Measurements from ENCODE around the gene DCHS1. TPM values are rescaled to one million over a fixed set of nuclear protein-coding genes. Genes with fewer than 3 reads are reported as not detected.

Gene DCHS1
- total and polyA plus RNA-seq, 5 donors from 2014 or later = 0.49 to 2.4 (median 1.1) TPM

DNA sequence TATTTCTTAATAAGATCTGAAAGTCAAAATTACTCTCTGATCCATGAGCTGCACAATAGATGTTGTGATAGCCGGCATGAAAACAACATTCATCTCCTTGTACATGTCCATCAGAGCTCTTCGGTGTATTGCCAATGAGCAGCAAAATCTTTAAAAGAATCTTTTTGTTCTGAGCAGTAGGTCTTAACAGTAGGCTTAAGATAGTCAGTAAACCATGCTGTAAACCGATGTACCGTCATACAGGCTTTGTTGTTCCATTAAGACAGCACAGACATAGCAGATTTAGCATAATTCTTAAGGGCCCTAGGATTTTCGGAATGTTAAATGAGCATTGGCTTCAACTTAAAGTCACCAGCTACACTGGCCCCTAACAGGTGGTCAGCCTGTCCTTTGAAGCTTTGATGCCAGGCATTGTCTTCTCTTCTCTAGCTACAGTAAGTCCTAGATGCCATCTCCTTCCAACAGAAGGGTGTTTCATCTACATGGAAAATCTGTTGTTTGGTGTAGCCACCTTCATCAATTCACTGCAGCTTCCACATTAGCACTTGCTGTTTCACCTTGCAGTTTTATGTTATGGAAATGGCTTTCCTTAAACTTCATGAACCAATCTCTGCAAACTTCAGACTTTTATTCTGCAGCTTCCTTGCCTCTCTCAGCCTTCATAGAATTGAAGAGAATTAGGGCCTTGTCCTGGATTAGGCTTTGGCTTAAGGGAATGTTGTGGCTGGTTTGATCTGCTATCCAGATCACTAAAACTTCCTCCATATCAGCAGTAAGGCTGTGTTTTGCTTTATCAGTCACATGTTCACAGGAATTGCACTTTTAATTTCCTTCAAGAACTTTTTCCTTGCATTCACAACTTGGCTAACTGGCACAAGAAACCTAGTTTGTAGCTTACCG, 80.5 kb downstream of the DCHS1 start:
- Histone ChIP-seq H3K9me3 (ENCODE audit: control insufficient read depth in 2 of 2, low read length in 2 of 2) (no peaks in the 10 kb centered on the region), H3K4me3 (ENCODE audit: low read depth, low read length) (no peak overlapping the region), H3K27me3 (ENCODE audit: control insufficient read depth, insufficient read depth, low read length) (no peaks in the 10 kb centered on the region), H3K27ac (ENCODE audit: insufficient read depth, low read length, poor library complexity, severe bottlenecking) (no peak overlapping the region), H3K36me3 (ENCODE audit: control insufficient read depth, insufficient read depth, low read length) (peaks cover 5% of the 10 kb centered on the region), H3K4me1 (ENCODE audit: control insufficient read depth, insufficient read depth, low read length, poor library complexity, severe bottlenecking) (no peaks in the 10 kb centered on the region)
- Mint-ChIP-seq H3K36me3 (peaks cover 18% of the 10 kb centered on the region), H3K27me3 (no peaks in the 10 kb centered on the region), H3K4me1 (peaks cover 3 to 17% (median 9%) of the 10 kb centered on the region in 4 donors), H3K4me3 (no peak overlapping the region), H3K9me3 (peaks cover 0 to under 1% (median 0%) of the 10 kb centered on the region in 7 donors), H3K27ac (no peak overlapping the region)
- DNase-seq (no peak), ATAC-seq (ENCODE audit: low read depth in 2 of 2) (no peak)

DNA sequence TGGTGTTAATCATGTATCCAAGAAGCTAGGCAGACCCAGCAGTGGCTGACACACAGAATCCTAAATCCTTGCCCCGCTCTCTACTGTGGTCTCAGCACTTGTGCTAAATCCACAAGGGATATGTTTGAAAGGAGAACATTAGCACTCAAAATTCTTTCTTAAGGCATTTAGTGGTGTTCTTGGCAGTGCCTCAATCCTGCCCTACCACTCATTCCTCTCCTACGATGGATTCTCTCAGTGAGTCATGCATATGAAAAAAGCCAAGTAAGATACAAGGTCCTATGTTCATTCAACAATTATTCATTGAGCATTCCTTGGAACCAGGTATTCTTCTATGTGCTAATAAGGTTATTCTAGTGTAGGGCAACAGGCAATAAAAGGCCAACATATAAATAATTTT, 83.4 kb downstream of the DCHS1 start:
- Mint-ChIP-seq H3K27me3 (no peaks in the 10 kb centered on the region), H3K4me1 (peaks cover 6 to 16% (median 12%) of the 10 kb centered on the region in 4 donors), H3K9me3 (no peaks in the 10 kb centered on the region), H3K36me3 (peaks cover 29% of the 10 kb centered on the region), H3K27ac (peak overlapping the region in 1 of 3 donors; percentile 44), H3K4me3 (no peak overlapping the region)
- H3K36me3 ChIP-seq (ENCODE audit: control insufficient read depth, insufficient read depth, low read length) = peaks cover 4% of the 10 kb centered on the region
- no peaks in the 10 kb centered on the region for H3K27me3 ChIP-seq (ENCODE audit: control insufficient read depth, insufficient read depth, low read length)
- ATAC-seq (ENCODE audit: low read depth in 2 of 2) (no peak), DNase-seq (no peak)
- H3K27ac ChIP-seq (ENCODE audit: insufficient read depth, low read length, poor library complexity, severe bottlenecking) = no peak overlapping the region
- no peaks in the 10 kb centered on the region for H3K4me1 ChIP-seq (ENCODE audit: control insufficient read depth, insufficient read depth, low read length, poor library complexity, severe bottlenecking)
- no peak overlapping the region for H3K4me3 ChIP-seq (ENCODE audit: low read depth, low read length)
- H3K9me3 ChIP-seq (ENCODE audit: control insufficient read depth in 2 of 2, low read length in 2 of 2) = no peaks in the 10 kb centered on the region

DNA sequence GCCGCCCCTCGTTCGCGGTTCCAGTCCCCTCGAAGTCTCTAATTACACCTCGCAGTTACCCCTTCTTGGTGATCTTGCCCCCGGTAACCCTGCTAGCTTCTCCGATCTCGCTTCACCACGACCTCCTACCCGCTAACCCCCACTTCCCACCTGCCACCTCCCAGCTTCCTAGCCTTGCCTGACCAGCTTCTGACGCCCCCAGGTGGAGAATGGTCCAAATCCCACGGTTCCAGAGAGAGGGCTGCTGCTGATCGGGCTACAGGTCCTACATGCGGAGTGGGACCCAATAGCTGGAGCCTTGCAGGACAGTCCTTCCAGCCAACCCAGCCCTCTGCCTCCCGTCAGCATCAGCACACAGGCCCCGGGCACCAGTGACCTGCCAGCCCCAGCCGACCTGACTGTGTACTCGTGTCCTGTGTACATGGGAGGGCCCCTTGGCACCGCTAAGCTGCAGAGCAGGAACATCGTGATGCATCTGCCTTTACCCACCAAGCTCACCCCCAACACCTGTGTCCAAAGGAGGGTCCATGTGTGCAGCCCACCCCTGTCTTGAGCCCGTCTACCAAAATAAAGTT, 84.1 kb downstream of the DCHS1 start:
- H3K27me3 ChIP-seq (ENCODE audit: control insufficient read depth, insufficient read depth, low read length) = no peaks in the 10 kb centered on the region
- H3K27ac ChIP-seq (ENCODE audit: insufficient read depth, low read length, poor library complexity, severe bottlenecking) = no peak overlapping the region
- ATAC-seq (ENCODE audit: low read depth in 2 of 2) (no peak), DNase-seq (no peak)
- Mint-ChIP-seq H3K27me3 (no peaks in the 10 kb centered on the region), H3K9me3 (no peaks in the 10 kb centered on the region), H3K36me3 (peaks cover 30% of the 10 kb centered on the region), H3K4me1 (peaks cover 6 to 13% (median 9%) of the 10 kb centered on the region in 4 donors), H3K4me3 (no peak overlapping the region), H3K27ac (no peak overlapping the region)
- H3K9me3 ChIP-seq (ENCODE audit: control insufficient read depth in 2 of 2, low read length in 2 of 2) = no peaks in the 10 kb centered on the region
- H3K4me1 ChIP-seq (ENCODE audit: control insufficient read depth, insufficient read depth, low read length, poor library complexity, severe bottlenecking) = no peaks in the 10 kb centered on the region
- H3K4me3 ChIP-seq (ENCODE audit: low read depth, low read length) = no peak overlapping the region
- H3K36me3 ChIP-seq (ENCODE audit: control insufficient read depth, insufficient read depth, low read length) = no peaks in the 10 kb centered on the region

Other genes starting within 250 kb of the DCHS1 start
- 95.8 TPM for gene APBB1, start 236.7 kb downstream of the DCHS1 start, total RNA-seq
- 100 to 1,000 TPM in 3 of 4 donors, 10 to 100 TPM in 1; 89.0 to 134 (median 121) TPM for gene APBB1, start 236.7 kb downstream of the DCHS1 start, polyA plus RNA-seq
- 1.5 TPM for gene HPX, start 214.8 kb downstream of the DCHS1 start, total RNA-seq
- gene HPX, start 214.8 kb downstream of the DCHS1 start, polyA plus RNA-seq = not detected
- 16.4 TPM for gene TRIM3, start 181.9 kb downstream of the DCHS1 start, total RNA-seq
- 1 to 10 TPM in 3 of 4 donors, under 1 TPM in 1; 0.91 to 2.7 (median 1.9) TPM for gene TRIM3, start 181.9 kb downstream of the DCHS1 start, polyA plus RNA-seq
- 45.4 TPM for gene ARFIP2, start 174.5 kb downstream of the DCHS1 start, total RNA-seq
- gene ARFIP2, start 174.5 kb downstream of the DCHS1 start, polyA plus RNA-seq = 10 to 100 TPM; 33.0 to 38.3 (median 35.6) TPM
- 49.8 TPM for gene TIMM10B, start 174.3 kb downstream of the DCHS1 start, total RNA-seq
- 10 to 100 TPM; 24.5 to 47.9 (median 33.4) TPM for gene TIMM10B, start 174.3 kb downstream of the DCHS1 start, polyA plus RNA-seq
- gene DNHD1, start 158.5 kb downstream of the DCHS1 start, total RNA-seq = 32.7 TPM
- gene DNHD1, start 158.5 kb downstream of the DCHS1 start, polyA plus RNA-seq = 1 to 10 TPM in 3 of 4 donors, under 1 TPM in 1; 0.65 to 1.6 (median 1.4) TPM
- gene RRP8, start 52.2 kb downstream of the DCHS1 start, total RNA-seq = 21.0 TPM
- gene RRP8, start 52.2 kb downstream of the DCHS1 start, polyA plus RNA-seq = 10 to 100 TPM; 22.5 to 30.9 (median 25.7) TPM
- 62.9 TPM for gene ILK, start 52.0 kb downstream of the DCHS1 start, total RNA-seq
- gene ILK, start 52.0 kb downstream of the DCHS1 start, polyA plus RNA-seq = 100 to 1,000 TPM in 2 of 4 donors, 10 to 100 TPM in 2; 92.8 to 141 (median 115) TPM
- 125 TPM for gene TAF10, start 43.6 kb downstream of the DCHS1 start, total RNA-seq
- gene TAF10, start 43.6 kb downstream of the DCHS1 start, polyA plus RNA-seq = 100 to 1,000 TPM; 254 to 386 (median 265) TPM
- gene TPP1, start 36.4 kb downstream of the DCHS1 start, total RNA-seq = 100 TPM
- 100 to 1,000 TPM; 135 to 165 (median 137) TPM for gene TPP1, start 36.4 kb downstream of the DCHS1 start, polyA plus RNA-seq
- 10.0 TPM for gene MRPL17, start 27.5 kb upstream of the DCHS1 start, total RNA-seq
- gene MRPL17, start 27.5 kb upstream of the DCHS1 start, polyA plus RNA-seq = 10 to 100 TPM; 18.5 to 35.5 (median 25.1) TPM
- gene OR2AG2, start 116.2 kb upstream of the DCHS1 start, total RNA-seq = not detected
- not detected for gene OR2AG2, start 116.2 kb upstream of the DCHS1 start, polyA plus RNA-seq
- gene OR2AG1, start 127.2 kb upstream of the DCHS1 start, total RNA-seq = not detected
- not detected for gene OR2AG1, start 127.2 kb upstream of the DCHS1 start, polyA plus RNA-seq
- not detected for gene OR6A2, start 143.9 kb upstream of the DCHS1 start, total RNA-seq
- gene OR6A2, start 143.9 kb upstream of the DCHS1 start, polyA plus RNA-seq = not detected
- gene OR10A5, start 189.9 kb upstream of the DCHS1 start, total RNA-seq = not detected
- gene OR10A5, start 189.9 kb upstream of the DCHS1 start, polyA plus RNA-seq = not detected
- gene OR10A2, start 207.2 kb upstream of the DCHS1 start, total RNA-seq = not detected
- gene OR10A2, start 207.2 kb upstream of the DCHS1 start, polyA plus RNA-seq = not detected
- gene OR10A4, start 220.8 kb upstream of the DCHS1 start, total RNA-seq = not detected
- not detected for gene OR10A4, start 220.8 kb upstream of the DCHS1 start, polyA plus RNA-seq
- gene OR2D2, start 236.7 kb upstream of the DCHS1 start, total RNA-seq = not detected
- not detected for gene OR2D2, start 236.7 kb upstream of the DCHS1 start, polyA plus RNA-seq

Measured in CD4-positive, CD25-positive, alpha-beta regulatory T cell (primary cell).